CD4-positive, alpha-beta T cell treated with Interleukin-10 for 1 hour (primary cell): ENCODE data around the gene TFF2.

ENCODE experiments used
- DNase-seq: peaks from one replicate; pipeline ENCODE4 v3.0.0-alpha.2; 2020

TFF2 gene

DNA sequence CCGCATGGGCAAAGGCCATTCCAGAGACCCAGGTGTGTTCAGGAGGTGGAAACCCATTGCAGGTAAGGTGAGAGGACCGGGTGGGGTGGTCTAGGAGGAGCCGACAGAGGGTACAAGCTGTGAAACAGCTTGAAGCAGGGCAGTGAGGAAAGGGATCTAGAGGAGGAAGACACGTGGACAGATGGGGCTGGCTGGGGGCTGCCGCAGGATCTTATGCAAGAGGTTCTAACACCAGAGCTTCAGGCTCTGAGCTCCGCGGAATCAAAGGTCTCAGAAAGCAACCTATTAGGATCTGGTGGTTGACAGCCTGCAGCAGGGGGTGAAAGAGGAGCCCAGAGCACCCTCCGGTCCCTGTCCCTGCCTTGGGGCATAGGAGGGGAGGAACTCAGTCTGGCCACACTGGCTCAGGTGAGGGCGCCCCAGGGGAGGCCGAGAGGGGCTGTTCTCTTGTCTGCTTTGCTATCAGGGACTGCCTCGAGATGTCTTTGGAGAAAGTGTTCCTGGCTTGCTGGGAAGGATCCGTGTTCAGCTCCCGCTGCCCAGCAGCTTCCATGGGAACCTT lies 13.6 kb upstream of the TFF2 start:
- DNase-seq: no peak

DNA sequence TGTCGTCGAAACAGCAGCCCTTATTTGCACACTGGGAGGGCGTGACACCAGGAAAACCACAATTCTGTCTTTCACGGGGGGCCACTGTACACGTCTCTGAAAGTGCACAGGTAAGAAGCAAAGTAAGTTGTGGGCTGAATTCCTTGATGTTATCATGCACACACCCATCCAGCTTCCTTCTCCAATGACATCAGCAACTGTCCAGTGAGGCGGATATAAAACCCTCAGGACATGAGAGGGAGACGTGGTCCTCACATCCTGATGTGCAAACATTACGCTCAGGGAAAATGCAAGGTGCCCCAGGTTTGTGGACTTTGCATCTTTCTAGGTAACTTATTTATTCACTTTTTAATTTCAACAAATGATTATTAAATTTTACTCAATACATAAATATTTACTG lies 12.5 kb upstream of the TFF2 start:
- no peak for DNase-seq

DNA sequence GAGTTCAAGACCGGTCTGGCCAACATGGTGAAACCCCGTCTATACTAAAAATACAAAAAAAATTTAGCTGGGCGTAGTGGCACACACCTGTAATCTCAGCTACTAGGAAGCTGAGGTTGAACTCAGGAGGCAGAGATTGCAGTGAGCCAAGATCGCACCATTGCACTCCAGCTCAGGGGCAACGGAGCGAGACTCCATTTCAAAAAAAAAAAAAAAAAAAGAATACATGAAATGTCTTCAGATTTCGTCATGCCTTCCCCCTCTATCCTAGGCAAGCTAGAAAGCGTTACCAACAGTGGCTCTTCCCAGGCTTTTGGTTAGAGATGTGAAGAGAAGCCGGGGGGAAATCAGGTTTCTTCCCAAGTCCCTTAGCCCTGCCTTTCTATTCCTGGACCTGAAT lies 11.9 kb upstream of the TFF2 start:
- no peak for DNase-seq

DNA sequence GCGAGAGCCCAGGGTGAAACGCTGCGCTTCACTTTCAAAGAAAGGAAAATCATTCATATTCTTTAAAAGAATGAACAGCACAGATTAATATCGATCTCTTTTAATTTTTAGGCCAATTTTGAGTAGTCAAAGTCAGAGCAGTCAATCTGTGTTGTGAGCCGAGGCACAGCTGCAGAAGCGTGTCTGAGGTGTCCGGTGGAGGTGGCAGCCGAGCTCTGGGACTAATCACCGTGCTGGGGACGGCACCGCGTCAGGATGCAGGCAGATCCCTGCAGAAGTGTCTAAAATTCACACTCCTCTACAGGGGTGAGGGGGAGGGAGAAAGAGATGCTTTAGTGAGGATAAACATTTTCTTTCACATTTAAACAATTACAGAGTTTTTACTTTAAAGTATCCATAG lies 11.4 kb upstream of the TFF2 start:
- no peak for DNase-seq

DNA sequence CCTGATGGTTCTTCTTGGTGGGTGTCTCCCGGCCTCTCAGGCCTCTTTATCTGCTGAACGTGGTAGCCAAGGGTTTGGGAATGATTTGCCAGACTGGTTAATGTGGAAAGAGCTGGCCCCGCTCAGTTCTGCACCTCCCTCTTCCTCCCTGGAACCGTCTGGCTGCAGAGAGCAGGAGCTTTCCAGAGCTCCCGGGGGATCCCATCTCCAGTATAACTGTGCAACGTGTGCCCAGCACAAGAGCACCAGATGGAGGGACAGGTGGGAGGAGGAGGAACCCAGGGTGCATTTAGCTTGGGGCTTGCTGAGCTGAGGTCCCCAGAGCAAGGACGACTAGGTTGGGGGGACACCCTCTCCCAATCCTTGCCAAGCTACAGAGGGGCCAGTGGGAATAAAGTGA lies 10.5 kb upstream of the TFF2 start:
- DNase-seq: no peak

DNA sequence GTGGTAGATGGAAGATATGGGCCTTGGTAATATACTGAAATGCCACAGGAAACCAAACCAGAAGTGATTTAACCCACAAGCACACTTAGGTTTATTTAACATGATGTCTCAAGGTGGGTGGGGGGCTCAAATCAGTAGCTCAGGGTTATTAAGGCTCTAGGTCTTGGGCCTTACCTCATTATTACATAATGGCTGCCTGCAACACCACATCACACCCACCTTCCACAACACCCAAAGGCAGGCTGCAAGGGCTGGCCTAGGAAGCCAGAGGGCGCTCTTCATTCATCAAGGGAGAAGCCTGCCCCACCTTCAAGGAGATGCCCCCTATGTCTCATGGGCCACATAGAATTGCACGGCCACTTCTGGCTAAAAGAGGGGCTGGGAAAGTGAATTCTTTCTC lies 9.5 kb upstream of the TFF2 start:
- DNase-seq: no peak

DNA sequence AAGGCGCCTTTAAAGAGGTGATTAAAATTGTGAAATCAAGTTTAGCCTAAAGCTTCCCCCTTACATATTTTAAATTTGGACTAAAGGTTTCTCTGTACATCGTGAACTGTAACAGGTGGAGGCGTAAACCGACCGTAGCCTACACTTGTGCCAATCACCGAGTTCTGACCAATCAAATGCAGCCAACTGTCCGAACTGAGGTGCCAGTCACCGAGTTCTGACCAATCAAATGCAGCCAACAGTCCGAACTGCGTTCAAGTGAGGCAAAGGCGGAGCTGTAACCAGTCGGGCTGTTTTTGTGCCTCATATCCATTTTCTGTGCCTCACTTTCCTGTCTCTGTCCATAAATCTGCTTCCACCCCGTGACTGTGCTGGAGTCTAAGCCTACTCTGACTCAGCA lies 8.1 kb upstream of the TFF2 start:
- no peak for DNase-seq

DNA sequence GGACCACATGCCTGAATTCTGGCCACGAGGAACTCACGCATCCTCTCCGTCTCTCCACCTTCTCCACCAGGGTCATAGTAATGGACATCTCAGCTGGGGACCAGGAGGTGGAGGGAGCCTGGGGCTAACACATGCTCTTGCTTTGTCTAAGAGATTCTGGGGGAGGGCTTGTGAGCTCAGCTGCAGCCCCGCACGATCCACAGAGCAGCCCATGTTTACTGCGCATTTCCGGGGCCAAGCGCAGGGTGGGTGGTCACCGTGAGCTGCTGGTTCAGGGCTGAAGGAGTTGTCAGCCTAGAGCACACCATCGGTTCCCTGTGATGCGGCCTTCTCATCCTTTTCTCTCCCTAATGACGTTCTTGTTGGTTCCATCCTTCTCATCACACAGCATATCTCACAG lies 7.5 kb upstream of the TFF2 start:
- DNase-seq: no peak

DNA sequence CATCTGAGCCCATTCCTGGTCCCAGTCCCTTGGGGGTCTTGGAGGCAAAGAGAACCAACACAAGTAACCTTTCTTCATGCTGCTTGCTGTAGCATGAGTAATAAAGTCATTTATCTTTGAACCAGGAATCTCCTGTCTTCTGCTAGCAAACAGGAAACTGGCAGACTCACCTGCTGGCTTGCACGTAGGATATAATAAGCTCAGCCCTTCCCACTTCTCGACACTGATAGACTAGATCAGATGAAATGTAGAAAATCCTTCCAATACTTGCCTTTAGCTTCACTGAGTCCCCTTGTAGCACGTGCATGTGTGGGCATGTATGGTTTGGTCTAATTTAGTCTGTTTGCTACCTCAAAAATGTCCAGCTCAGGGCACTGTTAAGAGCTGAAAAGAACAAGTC lies 6.5 kb upstream of the TFF2 start:
- no peak for DNase-seq

DNA sequence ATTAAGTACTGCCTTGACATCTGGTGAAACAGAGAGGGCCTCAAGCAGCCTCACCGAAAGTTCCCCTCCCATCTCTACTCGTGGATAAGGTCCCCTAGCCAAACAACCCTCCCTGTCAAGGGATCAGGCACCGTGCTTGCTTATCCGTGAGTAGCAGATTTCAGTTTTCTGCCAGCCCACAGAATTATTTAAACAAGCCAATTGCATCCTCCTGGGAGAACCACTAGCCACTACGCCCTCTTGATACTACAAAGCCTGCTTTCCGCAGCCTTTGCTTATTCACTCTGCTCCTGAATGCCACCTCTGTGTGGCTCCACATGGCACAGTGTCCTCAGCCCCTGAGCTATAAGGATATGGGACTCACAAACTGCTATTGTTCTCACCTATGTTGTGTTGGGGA lies 5.9 kb upstream of the TFF2 start:
- no peak for DNase-seq

DNA sequence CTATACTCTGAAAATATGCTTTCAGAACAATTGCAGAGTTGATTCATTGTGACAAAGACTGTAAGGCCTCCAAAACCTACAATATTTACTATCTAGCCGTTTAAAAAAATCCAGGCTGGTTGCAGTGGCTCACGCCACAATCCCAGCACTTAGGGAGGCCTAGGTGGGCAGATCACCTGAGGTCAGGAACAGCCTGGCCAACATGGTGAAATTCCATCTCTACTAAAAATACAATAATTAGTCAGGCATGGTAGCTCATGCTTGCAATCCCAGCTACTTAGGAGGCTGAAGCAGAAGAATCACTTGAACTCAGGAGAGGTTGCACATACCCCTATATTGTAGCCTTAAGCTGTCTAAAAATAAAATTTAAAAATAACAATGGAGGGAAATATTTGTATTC lies 5.3 kb upstream of the TFF2 start:
- no peak for DNase-seq

DNA sequence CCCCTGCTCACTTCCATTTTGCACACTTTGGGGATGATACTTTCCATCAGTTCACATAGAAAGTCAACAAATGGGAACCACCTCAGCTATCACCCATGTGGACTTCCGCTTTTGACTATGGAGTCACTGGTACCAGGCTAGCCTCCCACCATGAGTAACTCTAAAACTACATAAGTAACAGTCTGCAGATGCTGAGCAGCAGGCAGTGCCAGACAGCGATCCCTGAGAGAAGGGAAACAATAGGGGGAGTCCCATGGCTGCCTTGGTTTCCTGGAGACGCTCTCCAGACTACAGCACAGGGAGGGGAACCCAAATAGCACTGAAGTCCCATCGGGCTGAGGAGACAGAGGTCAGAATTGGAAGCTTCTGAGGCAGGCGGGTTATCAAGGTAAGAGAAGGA lies 2.8 kb upstream of the TFF2 start:
- no peak for DNase-seq

DNA sequence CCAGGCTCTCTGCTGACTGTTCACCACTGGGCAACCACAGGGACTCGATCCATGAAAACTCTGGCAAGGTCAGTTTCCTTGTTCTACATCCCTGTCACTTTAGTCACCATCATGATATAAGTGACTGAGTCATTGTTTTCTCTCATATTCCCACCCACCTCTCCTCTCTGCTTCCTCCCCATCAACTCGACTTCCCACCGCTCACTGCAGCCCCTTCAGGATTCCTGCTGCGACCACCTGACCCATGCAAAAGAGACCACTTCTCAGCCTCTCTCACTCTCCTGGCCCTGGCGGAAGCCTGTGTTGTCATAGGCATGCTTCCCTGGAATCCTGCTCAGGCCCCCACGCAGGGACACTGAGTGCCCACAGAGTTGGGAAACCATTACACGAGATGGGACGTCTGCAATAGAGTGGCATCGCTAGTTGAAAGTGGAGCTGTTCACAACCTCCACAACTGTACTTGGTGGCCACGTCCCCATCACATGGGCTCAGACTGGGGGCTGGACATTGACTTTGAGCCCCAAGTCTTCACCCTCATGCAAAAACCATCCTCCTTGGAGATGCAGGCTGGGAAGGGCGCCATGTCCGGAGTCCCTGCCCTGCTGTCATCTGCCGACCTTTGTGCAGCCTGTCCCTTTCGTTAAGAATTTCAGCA lies 1.8 kb upstream of the TFF2 start:
- no peak for DNase-seq

DNA sequence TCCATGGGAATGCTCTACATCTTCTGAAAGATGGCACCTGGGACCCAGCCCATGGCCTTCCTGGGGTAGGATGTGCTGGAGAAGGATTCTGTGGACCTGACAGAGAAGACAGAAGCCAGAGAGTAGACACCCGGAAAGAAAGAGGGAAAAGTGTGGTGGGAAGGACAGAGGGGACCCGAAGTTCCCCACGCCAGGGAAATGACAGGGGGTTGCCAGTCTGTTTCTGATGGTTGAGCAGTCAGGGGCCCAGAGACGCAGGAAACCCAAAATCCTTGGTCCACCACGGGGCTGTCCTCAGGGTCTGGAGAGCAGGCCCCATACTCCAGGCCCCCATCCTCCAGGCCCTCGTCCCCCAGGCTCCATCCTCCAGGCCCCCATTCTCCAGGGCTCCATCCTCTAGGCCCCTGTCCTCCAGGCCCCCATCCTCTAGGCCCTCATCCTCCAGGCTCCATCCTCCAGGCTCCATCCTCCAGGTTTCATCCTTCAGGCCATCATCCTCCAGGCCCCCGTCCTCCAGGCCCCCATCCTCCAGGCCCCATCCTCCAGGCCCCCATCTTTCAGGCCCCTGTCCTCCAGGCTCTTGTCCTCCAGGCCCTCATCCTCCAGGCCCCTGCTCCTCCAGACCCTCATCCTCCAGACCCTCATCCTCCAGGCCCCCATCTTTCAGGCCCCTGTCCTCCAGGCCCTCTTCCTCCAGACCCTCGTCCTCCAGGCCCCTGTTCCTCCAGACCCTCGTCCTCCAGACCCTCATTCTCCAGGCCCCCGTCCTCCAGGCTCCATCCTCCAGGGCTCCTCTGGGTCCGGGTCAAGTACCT lies 1.0 kb upstream of the TFF2 start:
- DNase-seq: no peak

DNA sequence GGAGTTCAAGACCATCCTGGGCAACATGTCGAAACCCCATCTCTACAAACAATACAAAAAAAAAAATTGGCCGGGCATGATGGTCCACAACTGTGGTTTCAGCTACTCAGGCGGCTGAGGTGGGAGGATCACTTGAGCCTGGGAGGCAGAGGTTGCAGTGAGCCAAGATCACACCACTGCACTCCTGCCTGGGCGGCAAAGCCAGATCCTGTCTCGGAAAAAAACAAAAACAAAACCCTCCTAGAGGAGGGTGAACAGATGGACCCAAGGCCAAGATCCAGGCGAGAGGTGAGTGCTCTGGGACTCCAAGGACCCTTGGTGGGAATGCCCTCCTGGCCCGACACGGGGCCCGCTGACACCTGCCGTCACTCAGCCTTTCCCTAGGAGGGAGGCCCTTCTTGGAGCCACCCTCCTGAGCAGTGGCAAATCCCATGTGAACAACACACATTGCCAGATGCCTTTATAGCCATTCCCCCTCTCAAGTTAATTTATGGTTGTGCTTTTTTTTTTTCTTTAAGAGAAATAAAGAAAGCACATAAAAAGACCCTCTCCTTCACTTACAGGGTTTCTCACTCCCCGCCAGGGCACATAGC lies 380 bp downstream of the TFF2 start:
- no peak for DNase-seq

DNA sequence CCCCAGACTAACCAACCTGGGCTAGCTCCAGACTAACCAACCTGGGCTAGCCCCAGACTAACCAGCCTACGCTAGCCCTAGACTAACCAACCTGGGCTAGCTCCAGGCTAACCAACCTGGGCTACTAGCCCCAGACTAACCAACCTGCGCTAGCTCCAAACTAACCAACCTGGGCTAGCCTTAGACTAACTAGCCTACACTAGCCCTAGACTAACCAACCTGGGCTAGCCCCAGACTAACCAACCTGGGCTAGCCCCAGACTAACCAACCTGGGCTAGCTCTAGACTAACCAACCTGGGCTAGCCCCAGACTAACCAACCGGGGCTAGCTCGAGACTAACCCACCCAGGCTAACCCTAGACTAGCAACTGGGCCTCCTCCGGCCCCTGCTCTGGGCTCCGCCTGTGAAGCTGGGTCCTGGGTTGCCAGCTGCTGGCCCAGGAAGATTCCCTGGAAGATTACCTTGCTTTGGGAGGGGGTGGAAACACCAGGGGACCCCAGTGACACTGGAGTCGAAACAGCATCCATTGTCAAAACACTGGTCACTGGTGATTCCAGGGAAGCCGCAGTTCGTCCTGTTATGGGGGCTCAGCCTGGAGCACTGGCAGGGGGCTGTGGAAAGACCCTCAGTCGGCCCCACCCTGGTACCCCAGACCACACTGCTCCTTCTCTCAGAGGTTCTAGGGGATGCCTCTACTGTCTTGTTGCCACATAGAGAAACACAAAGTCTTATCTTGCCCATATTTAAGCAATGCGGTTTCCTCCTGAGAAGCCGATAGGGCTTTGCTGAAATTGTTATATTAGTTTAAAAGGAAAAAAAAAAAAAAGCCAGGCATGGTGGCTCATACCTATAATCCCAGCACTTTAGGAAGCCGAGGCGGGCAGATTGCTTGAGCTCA lies 1.1 kb downstream of the TFF2 start:
- DNase-seq: no peak

DNA sequence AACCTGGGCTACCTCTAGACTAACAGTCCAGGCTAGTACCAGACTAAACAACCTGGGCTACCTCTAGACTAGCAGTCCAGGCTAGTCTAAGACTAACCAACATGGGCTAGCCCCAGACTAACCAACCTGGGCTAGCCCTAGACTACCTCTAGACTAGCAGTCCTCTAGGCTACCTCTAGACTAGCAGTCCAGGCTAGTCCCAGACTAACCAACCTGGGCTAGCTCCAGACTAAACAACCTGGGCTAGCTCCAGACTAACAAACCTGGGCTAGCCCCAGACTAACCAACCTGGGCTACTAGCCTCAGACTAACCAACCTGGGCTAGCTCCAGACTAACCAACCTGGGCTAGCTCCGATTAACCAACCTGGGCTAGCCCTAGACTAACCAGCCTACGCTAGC lies 2.0 kb downstream of the TFF2 start:
- DNase-seq: no peak

DNA sequence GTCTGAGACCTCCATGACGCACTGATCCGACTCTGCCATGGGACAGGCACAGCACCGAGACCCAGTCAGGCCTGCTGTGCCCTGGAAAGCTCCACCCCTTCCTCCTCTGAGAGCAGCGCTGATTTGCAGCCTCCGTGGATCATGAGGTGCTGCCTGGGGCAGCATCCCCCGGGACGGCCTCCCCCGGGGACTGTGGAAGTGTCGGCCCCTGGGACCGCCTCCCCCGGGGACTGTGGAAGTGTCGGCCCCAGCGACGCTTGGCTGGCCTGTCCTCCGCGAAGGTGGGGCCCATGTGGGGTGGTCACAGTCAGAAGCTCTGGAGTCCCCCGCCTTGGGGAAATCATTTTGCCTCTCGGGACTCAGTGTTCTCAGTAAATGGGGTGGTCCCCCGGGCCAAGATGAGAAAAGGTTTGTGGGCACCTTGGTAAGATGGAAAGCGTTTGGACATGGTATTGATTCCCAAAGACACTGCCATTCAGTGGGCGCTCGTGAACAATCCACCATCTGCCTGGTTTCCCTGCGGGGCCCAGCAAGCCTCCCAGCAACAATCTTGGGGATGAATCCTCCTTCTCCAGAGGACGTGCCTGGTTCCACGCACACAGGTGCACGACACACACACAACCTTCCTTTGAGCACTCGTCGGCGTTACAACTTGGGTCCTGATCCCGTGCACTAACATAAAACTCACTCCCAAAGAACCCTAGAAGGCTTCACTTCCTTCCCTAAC lies 3.0 kb downstream of the TFF2 start:
- no peak for DNase-seq

DNA sequence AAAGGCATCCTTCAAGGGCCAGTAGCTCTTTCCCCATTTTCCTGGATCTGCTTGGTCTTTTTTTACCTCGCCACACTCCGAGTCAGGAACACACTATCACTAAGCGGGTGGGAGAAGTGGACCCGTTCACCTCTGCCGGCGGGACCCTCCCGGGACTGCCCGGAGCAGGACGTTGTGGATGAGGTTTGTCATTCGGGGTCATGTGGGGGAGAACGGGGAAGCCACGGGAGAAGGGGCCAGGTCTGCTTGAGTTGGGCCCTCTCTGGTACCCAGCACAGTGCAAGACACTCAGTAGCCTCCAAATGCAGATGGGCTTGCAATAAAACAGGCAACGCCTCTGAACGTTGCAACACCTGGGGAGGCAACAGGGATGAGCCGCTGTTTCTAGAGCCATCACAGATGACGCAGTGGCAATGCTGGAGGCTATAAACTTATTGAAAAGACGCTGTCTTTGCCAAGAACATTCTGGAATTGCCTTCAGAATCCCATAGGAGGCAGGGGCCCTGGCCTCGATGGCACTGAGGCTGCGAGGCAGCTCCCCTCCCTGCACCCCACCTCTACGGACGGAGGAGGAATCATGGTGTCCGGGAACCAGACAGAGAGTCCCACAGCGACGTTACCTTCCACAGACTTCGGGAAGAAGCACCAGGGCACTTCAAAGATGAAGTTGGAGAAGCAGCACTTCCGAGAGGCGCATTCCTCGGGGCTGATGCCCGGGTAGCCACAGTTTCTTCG lies 3.8 kb downstream of the TFF2 start:
- DNase-seq: no peak

DNA sequence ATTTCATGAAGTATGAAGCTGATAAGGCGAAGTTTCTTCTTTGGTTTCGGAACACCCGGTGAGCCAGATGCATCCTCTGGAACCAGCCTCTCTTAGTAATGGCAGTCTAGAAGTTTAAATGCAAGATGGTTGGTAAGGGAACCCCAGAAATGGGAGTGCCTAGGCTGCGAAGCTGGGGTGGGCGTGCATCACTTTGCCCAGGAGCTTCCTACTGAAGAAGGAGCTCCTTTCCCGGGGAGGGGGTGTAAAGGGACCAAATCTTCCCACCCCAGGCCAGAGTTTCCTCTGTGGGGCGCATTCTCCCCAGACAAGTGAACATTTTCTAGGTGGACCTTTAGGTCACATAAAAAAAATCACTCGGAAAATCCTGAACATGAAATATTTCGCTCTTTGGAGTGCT lies 4.4 kb downstream of the TFF2 start:
- no peak for DNase-seq

DNA sequence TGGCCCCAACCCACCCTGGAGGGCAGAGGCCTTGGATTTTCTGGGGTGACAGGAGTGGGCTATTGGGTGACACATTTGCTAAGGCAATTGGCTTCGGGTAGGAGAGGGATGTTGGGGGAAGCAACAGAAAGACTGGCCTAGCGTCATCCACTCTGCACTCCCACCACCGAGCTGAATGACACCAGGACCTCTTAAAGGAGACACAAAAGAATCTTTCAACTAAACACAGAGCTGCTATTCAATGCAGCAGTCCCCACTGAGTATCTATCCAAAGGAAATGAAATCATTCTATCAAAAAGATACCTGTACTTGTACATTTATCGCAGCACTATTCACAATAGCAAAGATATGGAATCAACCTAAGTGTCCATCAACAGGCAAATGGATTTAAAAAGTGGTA lies 6.2 kb downstream of the TFF2 start:
- no peak for DNase-seq
